ENCODE data around the gene OPRL1. TPM values are rescaled to one million over a fixed set of nuclear protein-coding genes. Genes with fewer than 3 reads are reported as not detected.

The OPRL1 gene
- total RNA-seq, 4 donors from 2014 or later: 0.54 to 0.94 (median 0.68) TPM

DNA sequence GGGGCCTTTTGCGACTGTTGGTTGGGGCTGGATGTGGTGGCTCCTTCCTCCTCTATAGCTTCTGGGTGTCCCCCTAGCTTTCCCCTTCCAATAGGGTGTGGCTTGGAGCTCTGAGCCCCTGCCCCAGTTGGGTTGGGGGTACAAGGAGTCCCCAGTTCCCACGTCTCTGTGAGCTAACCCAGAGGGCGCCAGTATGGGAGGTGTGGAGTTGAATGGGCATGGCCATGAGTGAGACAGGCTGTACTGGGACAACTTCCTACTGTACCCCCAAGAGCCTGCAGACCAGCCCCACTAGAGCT is 42.7 kb upstream of the OPRL1 start:
- 61 to 95% methylated on average over 2 of the region's 3 CpGs for WGBS, 2 donors
- TF ChIP-seq, protein P1, sequence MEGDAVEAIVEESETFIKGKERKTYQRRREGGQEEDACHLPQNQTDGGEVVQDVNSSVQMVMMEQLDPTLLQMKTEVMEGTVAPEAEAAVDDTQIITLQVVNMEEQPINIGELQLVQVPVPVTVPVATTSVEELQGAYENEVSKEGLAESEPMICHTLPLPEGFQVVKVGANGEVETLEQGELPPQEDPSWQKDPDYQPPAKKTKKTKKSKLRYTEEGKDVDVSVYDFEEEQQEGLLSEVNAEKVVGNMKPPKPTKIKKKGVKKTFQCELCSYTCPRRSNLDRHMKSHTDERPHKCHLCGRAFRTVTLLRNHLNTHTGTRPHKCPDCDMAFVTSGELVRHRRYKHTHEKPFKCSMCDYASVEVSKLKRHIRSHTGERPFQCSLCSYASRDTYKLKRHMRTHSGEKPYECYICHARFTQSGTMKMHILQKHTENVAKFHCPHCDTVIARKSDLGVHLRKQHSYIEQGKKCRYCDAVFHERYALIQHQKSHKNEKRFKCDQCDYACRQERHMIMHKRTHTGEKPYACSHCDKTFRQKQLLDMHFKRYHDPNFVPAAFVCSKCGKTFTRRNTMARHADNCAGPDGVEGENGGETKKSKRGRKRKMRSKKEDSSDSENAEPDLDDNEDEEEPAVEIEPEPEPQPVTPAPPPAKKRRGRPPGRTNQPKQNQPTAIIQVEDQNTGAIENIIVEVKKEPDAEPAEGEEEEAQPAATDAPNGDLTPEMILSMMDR (IDR thresholded peaks at IDR 0.05): no peak
- no peak for TF ChIP-seq POLR2A (IDR thresholded peaks at IDR 0.05)
- Histone ChIP-seq H3K27ac (no peak overlapping the region), H3K36me3 (peaks cover 15 to 16% of the 10 kb centered on the region in 2 donors), H3K9me3 (no peaks in the 10 kb centered on the region), H3K4me3 (replicated peaks in 1 of 3) (no peak overlapping the region), H3K4me1 (peaks cover 7 to 45% of the 10 kb centered on the region in 2 donors), H3K27me3 (no peaks in the 10 kb centered on the region)
- no peak for DNase-seq
- intact Hi-C loops (cut with DNase I): no loop called here

GRCh38 chr20:64037498-64038213 is 42.2 kb upstream of the OPRL1 start:
- H3K4me1 ChIP-seq: peaks cover 7 to 49% of the 10 kb centered on the region in 2 donors
- no peak overlapping the region for H3K27ac ChIP-seq
- intact Hi-C loops (cut with DNase I): no loop called here
- H3K4me3 ChIP-seq (replicated peaks in 1 of 3): peak overlapping the region in 1 of 3 donors; percentile 33
- H3K36me3 ChIP-seq: peaks cover 11 to 12% of the 10 kb centered on the region in 2 donors
- DNase-seq: no peak
- TF ChIP-seq, protein P1 (IDR thresholded peaks at IDR 0.05): no peak
- no peak for TF ChIP-seq POLR2A (IDR thresholded peaks at IDR 0.05)
- H3K9me3 ChIP-seq: no peaks in the 10 kb centered on the region
- WGBS, 2 donors: 9 to 19% methylated on average over 24 to 33 of the region's 36 CpGs
- no peaks in the 10 kb centered on the region for H3K27me3 ChIP-seq

- peaks cover 8 to 10% of the 10 kb centered on the region in 2 donors for H3K36me3 ChIP-seq
- no peaks in the 10 kb centered on the region for H3K9me3 ChIP-seq
- WGBS, 2 donors: 0% methylated on average over 2 of the region's 30 CpGs; no CpG with 5 or more reads in 1 of the 2 donors
- intact Hi-C loops (cut with DNase I): no loop called here
- DNase-seq: peak; percentile 29 to 39
- H3K27me3 ChIP-seq: no peaks in the 10 kb centered on the region
- H3K4me1 ChIP-seq: peaks cover 7 to 49% of the 10 kb centered on the region in 2 donors
- TF ChIP-seq, protein P1 (IDR thresholded peaks at IDR 0.05): no peak
- no peak for TF ChIP-seq POLR2A (IDR thresholded peaks at IDR 0.05)
- H3K27ac ChIP-seq: peak overlapping the region in 2 of 3 donors; percentile 45 to 61
- H3K4me3 ChIP-seq (replicated peaks in 1 of 3): peak overlapping the region in 1 of 3 donors; percentile 33
Observed at GRCh38 chr20:64038224-64038564, 41.7 kb upstream of the OPRL1 start.

DNA sequence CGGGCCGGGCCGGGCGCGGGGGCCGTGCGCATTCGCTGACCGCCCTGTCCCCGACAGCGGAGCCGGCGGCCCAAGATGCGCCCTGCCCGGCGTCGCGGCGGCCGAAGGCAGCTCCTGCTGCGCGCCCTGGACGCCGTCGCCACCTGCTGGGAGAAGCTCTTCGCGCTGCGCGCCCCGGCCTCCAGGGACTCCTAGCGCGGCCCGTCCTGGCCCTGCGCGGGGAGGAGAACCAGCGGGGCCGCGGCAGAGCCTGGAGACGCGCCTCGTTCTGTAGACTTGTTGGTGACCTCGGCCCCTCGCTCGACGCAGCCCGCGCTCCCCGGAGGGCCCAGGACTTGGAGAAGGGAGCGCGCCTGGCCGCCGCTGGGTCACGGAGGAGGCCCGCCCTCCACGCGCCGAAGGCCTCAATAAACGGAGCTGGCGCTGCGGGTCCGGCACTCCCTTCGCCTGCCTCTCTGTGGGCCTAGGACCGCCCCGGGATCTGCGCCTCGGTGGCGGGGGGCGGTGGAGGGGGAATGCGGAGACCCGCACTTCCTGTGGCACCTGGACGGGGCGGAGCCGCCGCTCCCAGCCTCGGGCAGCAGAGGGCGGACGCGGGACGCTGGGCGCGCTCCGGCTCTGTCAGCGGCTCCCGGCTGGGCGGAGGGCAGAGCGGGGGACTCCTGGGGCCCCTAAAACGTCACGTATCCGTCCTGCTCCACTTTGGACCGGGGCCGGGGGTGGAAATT is 41.2 kb upstream of the OPRL1 start:
- TF ChIP-seq, protein P1 (IDR thresholded peaks at IDR 0.05): peak in 5 of 6 experiments; percentile 37 to 71 (median 47)
- no peak for TF ChIP-seq POLR2A (IDR thresholded peaks at IDR 0.05)
- peak overlapping the region in 2 of 3 donors; percentile 45 to 61 for H3K27ac ChIP-seq
- peak; percentile 67 to 72 for DNase-seq
- intact Hi-C loops (cut with DNase I): no loop called here
- H3K36me3 ChIP-seq: peaks cover 5 to 7% of the 10 kb centered on the region in 2 donors
- WGBS, 2 donors: 0 to 2% methylated on average over 14 to 34 of the region's 91 CpGs
- no peaks in the 10 kb centered on the region for H3K9me3 ChIP-seq
- peak overlapping the region in 1 of 3 donors; percentile 33 for H3K4me3 ChIP-seq (replicated peaks in 1 of 3)
- peaks cover 7 to 49% of the 10 kb centered on the region in 2 donors for H3K4me1 ChIP-seq
- no peaks in the 10 kb centered on the region for H3K27me3 ChIP-seq
